Stimulated activated CD4-positive, alpha-beta T cell treated with anti-CD3 and anti-CD28 coated beads, Interleukin-1b, Interleukin-23, amount 100 ng/mL, for 4 hours (primary cell): ENCODE data around the gene USH2A.

Experiments
- DNase-seq, 2 donors: peaks; one replicate each; pipeline ENCODE4 v3.0.0-alpha.2; 2020; ENCODE audit warnings: low read depth in 2 of 2

The USH2A gene

GRCh38 chr1:215877452-215877951, 545.7 kb downstream of the USH2A start:
- no peak for DNase-seq

- no peak for DNase-seq
These were observed 547.5 kb downstream of the USH2A start for GRCh38 chr1:215875712-215876111.

GRCh38 chr1:215875236-215875635, 548.0 kb downstream of the USH2A start:
- no peak for DNase-seq

GRCh38 chr1:215872658-215873057, 550.6 kb downstream of the USH2A start:
- DNase-seq: no peak

GRCh38 chr1:215868500-215868899, 554.7 kb downstream of the USH2A start:
- DNase-seq: no peak

- DNase-seq: no peak
These were observed 558.2 kb downstream of the USH2A start for GRCh38 chr1:215865060-215865459.

- no peak for DNase-seq
These were observed 559.5 kb downstream of the USH2A start for GRCh38 chr1:215863796-215864195.

GRCh38 chr1:215860833-215861232, 562.4 kb downstream of the USH2A start:
- DNase-seq: no peak

GRCh38 chr1:215857317-215857716, 565.9 kb downstream of the USH2A start:
- DNase-seq: no peak

GRCh38 chr1:215845234-215845891, 577.9 kb downstream of the USH2A start:
- DNase-seq: no peak

GRCh38 chr1:215844777-215845176, 578.5 kb downstream of the USH2A start:
- DNase-seq: no peak

GRCh38 chr1:215844266-215844665, 579.0 kb downstream of the USH2A start:
- no peak for DNase-seq

GRCh38 chr1:215842905-215843304, 580.3 kb downstream of the USH2A start:
- DNase-seq: no peak

- no peak for DNase-seq
These were observed 587.3 kb downstream of the USH2A start for GRCh38 chr1:215835951-215836350.

GRCh38 chr1:215833941-215834729, 589.1 kb downstream of the USH2A start:
- DNase-seq: no peak

GRCh38 chr1:215830226-215830810, 592.9 kb downstream of the USH2A start:
- DNase-seq: no peak

- DNase-seq: no peak
These were observed 598.2 kb downstream of the USH2A start for GRCh38 chr1:215825056-215825455.

- DNase-seq: no peak
These were observed 599.0 kb downstream of the USH2A start for GRCh38 chr1:215824245-215824644.

GRCh38 chr1:215819114-215819513, 604.1 kb downstream of the USH2A start:
- DNase-seq: no peak

- DNase-seq: no peak
These were observed 615.3 kb downstream of the USH2A start for GRCh38 chr1:215807911-215808436.

GRCh38 chr1:215807218-215807617, 616.0 kb downstream of the USH2A start:
- no peak for DNase-seq

GRCh38 chr1:215797859-215798258, 625.4 kb downstream of the USH2A start:
- DNase-seq: no peak

GRCh38 chr1:215794156-215794555, 629.1 kb downstream of the USH2A start:
- DNase-seq: no peak
